GM23338 (cell line): ENCODE data around the gene HDDC3. TPM values are rescaled to one million over a fixed set of nuclear protein-coding genes. Genes with fewer than 3 reads are reported as not detected.

Experiments
- ATAC-seq: fragments of 200-7000 bp; cut with Tn5 transposase; 3 replicates; pipeline ENCODE4 v1.9.1; 2020
- DNase-seq: peaks from one replicate; pipeline ENCODE4 v3.0.0-alpha.2; 2015; ENCODE audit warnings: low spot score
- H2AFZ ChIP-seq: fragments of 200-600 bp; sonication (generic); 2 replicates; pipeline ENCODE4 v1.8.0; 2016; ENCODE audit warnings: antibody characterized with exemption, mild to moderate bottlenecking, moderate library complexity
- H3F3A ChIP-seq: fragments of 200-600 bp; sonication (generic); replicated peaks from 2 replicates; pipeline ENCODE4 v1.8.0; 2017; ENCODE audit warnings: antibody characterized with exemption, mixed run types, low read depth
- H3K27ac ChIP-seq: fragments of 200-600 bp; sonication (generic); 2 replicates; pipeline ENCODE4 v1.6.1; 2016; ENCODE audit warnings: low read depth
- H3K27me3 ChIP-seq: fragments of 200-600 bp; sonication (generic); 2 replicates; pipeline ENCODE4 v1.8.0; 2016; ENCODE audit warnings: mild to moderate bottlenecking, mixed run types, moderate library complexity; ENCODE audit not compliant: insufficient read depth
- H3K36me3 ChIP-seq: fragments of 200-600 bp; sonication (generic); 2 replicates; pipeline ENCODE4 v1.8.0; 2016; ENCODE audit warnings: mild to moderate bottlenecking; ENCODE audit not compliant: insufficient read depth
- H3K4me1 ChIP-seq: fragments of 200-600 bp; sonication (generic); 2 replicates; pipeline ENCODE4 v1.8.0; 2016; ENCODE audit warnings: mild to moderate bottlenecking, moderate library complexity; ENCODE audit not compliant: insufficient read depth
- H3K4me2 ChIP-seq: fragments of 200-600 bp; sonication (generic); 2 replicates; pipeline ENCODE4 v1.7.1; 2017; ENCODE audit warnings: mixed run types
- H3K4me3 ChIP-seq: fragments of 200-600 bp; sonication (generic); 2 replicates; pipeline ENCODE4 v1.6.1; 2016; ENCODE audit warnings: mixed run types
- H3K79me2 ChIP-seq: fragments of 200-600 bp; sonication (generic); replicated peaks from 2 replicates; pipeline ENCODE4 v1.8.0; 2017; ENCODE audit warnings: mild to moderate bottlenecking; ENCODE audit not compliant: insufficient read depth
- H3K9me2 ChIP-seq: fragments of 200-600 bp; sonication (generic); 2 replicates; pipeline ENCODE4 v1.8.0; 2017; ENCODE audit not compliant: insufficient read depth
- H4K20me1 ChIP-seq: fragments of 200-600 bp; sonication (generic); replicated peaks from 2 replicates; pipeline ENCODE4 v1.8.0; 2017; ENCODE audit warnings: mild to moderate bottlenecking; ENCODE audit not compliant: insufficient read depth
- H3K27ac Mint-ChIP-seq: 2 replicates; pipeline ENCODE4 v1.8.0; 2020; ENCODE audit warnings: inconsistent platforms, mild to moderate bottlenecking, moderate library complexity, mixed read lengths
- H3K27me3 Mint-ChIP-seq: 3 replicates; pipeline ENCODE4 v1.8.0; 2022; ENCODE audit warnings: low read depth, mild to moderate bottlenecking, moderate library complexity, mixed read lengths, inconsistent platforms; ENCODE audit not compliant: insufficient read depth, poor library complexity
- H3K36me3 Mint-ChIP-seq: 3 replicates; pipeline ENCODE4 v1.8.0; 2021; ENCODE audit warnings: low read depth, mild to moderate bottlenecking, inconsistent platforms, moderate library complexity, mixed read lengths
- H3K4me1 Mint-ChIP-seq: 3 replicates; pipeline ENCODE4 v1.8.0; 2020; ENCODE audit warnings: mild to moderate bottlenecking, inconsistent platforms, mixed read lengths
- H3K4me3 Mint-ChIP-seq: 3 replicates; pipeline ENCODE4 v1.8.0; 2021; ENCODE audit warnings: moderate library complexity, mild to moderate bottlenecking, inconsistent platforms, mixed read lengths
- H3K9me3 Mint-ChIP-seq: 3 replicates; pipeline ENCODE4 v1.8.0; 2020; ENCODE audit warnings: moderate library complexity, mild to moderate bottlenecking, inconsistent platforms, mixed read lengths
- CREB1 ChIP-seq: fragments of 250-450 bp; sonication (Bioruptor Pico); IDR thresholded peaks from 2 replicates; pipeline ENCODE4 v1.5.0; 2020; ENCODE audit warnings: low read depth, mild to moderate bottlenecking, moderate library complexity
- EZH2 ChIP-seq: fragments of 200-600 bp; sonication (generic); IDR thresholded peaks from one replicate; pipeline ENCODE4 v1.8.0; 2017; ENCODE audit warnings: antibody characterized with exemption, mild to moderate bottlenecking, low read depth; ENCODE audit not compliant: unreplicated experiment
- EZH2phosphoT487 ChIP-seq: fragments of 200-600 bp; sonication (generic); IDR thresholded peaks from one replicate; pipeline ENCODE4 v1.8.1; 2018; ENCODE audit warnings: antibody characterized with exemption; ENCODE audit not compliant: unreplicated experiment
- NANOG ChIP-seq: IDR thresholded peaks from 2 replicates; pipeline ENCODE4 v1.6.1; 2016; ENCODE audit warnings: antibody characterized with exemption, borderline replicate concordance
- POLR2AphosphoS5 ChIP-seq: IDR thresholded peaks from 2 replicates; pipeline ENCODE4 v1.6.1; 2016; ENCODE audit warnings: antibody characterized with exemption, low read depth
- STAT1 ChIP-seq: IDR thresholded peaks from one replicate; pipeline ENCODE4 v1.6.1; 2016; ENCODE audit warnings: antibody characterized with exemption; ENCODE audit not compliant: unreplicated experiment
- ZNF114 ChIP-seq: fragments of 250-450 bp; sonication (Bioruptor Pico); IDR thresholded peaks from 2 replicates; pipeline ENCODE4 v1.5.0; 2020; ENCODE audit warnings: mild to moderate bottlenecking, moderate library complexity
- ZNF331 ChIP-seq: fragments of 250-450 bp; sonication (Bioruptor Pico); IDR thresholded peaks from 2 replicates; pipeline ENCODE4 v1.5.0; 2020; ENCODE audit warnings: low read depth, mild to moderate bottlenecking, moderate library complexity
- polyA plus RNA-seq: library from polyadenylated mRNA; unstranded; fragments of >200 nt; fragmentation: Nextera tagmentation; extraction: Ambion mirVana; gene quantifications from 2 replicates; pipeline ENCODE4 v1.2.1, GENCODE V29; 2016
- total RNA-seq: library from RNA; depleted of rRNA; stranded (reverse); fragments of >200 nt; shearing (Covaris generic); gene quantifications from 2 replicates; pipeline ENCODE4 v1.2.3, GENCODE V29; 2014
- TF ChIP-seq, protein P1 (sequence below): IDR thresholded peaks from 2 replicates; pipeline ENCODE4 v1.6.1; 2016; ENCODE audit warnings: antibody characterized with exemption
- TF ChIP-seq, protein P2 (sequence below): IDR thresholded peaks from one replicate; pipeline ENCODE4 v1.6.1; 2018; ENCODE audit warnings: antibody characterized with exemption; ENCODE audit not compliant: unreplicated experiment

The HDDC3 gene
- total and polyA plus RNA-seq, 2 experiments from 2014 or later: 17.4 to 19.0 TPM

DNA sequence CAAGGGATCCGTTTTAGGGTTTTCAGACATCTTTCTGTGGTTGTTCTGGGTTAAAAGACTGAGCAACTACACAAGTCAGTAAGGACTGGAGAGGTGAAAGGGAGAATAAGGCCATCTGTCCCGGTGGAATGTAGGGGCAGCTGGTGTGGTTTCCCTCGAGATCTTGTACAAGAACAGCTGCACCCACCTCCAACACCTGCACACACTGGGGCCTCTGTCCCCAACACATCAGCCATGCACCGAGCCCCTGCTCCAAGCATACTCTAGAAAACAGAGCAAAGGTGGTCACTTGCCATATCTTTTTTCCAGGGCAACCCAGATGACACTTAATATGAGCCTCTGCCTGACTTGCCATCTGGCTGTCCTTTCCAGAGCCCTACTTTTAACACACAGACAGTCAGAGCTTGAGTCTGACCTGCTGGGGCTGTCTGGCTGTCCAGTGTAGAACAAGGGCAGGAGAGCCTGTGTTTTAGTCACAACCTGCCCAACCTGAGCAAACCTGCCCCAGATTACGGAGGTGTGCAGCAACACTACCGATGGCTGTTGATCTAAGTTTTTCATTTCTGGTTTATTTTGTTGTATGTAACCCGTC is 17.0 kb downstream of the HDDC3 start:
- peaks cover 12% of the 10 kb centered on the region for H3K36me3 Mint-ChIP-seq
- Histone ChIP-seq H3K9me2 (no peaks in the 10 kb centered on the region), H3K4me3 (no peak overlapping the region), H3K27ac (peak overlapping the region; percentile 66; the same call in 1 of the 2 replicates), H3K27me3 (no peaks in the 10 kb centered on the region), H3K79me2 (no peaks in the 10 kb centered on the region), H3K4me1 (no peaks in the 10 kb centered on the region), H3K4me2 (no peak overlapping the region), H2AFZ (no peak overlapping the region), H4K20me1 (no peaks in the 10 kb centered on the region), H3F3A (no peaks in the 10 kb centered on the region), H3K36me3 (no peaks in the 10 kb centered on the region)
- H3K9me3 Mint-ChIP-seq: no peaks in the 10 kb centered on the region
- no peak for ATAC-seq
- DNase-seq: no peak
- peaks cover 8% of the 10 kb centered on the region for H3K27me3 Mint-ChIP-seq
- no peak overlapping the region for H3K4me3 Mint-ChIP-seq
- peak overlapping the region; percentile 87 for H3K27ac Mint-ChIP-seq
- TF ChIP-seq, protein P1, sequence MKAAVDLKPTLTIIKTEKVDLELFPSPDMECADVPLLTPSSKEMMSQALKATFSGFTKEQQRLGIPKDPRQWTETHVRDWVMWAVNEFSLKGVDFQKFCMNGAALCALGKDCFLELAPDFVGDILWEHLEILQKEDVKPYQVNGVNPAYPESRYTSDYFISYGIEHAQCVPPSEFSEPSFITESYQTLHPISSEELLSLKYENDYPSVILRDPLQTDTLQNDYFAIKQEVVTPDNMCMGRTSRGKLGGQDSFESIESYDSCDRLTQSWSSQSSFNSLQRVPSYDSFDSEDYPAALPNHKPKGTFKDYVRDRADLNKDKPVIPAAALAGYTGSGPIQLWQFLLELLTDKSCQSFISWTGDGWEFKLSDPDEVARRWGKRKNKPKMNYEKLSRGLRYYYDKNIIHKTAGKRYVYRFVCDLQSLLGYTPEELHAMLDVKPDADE: no peak
- no peak for TF ChIP-seq NANOG
- TF ChIP-seq EZH2: no peak
- TF ChIP-seq ZNF114 (CRISPR knock-in tag): no peak
- TF ChIP-seq, protein P2, sequence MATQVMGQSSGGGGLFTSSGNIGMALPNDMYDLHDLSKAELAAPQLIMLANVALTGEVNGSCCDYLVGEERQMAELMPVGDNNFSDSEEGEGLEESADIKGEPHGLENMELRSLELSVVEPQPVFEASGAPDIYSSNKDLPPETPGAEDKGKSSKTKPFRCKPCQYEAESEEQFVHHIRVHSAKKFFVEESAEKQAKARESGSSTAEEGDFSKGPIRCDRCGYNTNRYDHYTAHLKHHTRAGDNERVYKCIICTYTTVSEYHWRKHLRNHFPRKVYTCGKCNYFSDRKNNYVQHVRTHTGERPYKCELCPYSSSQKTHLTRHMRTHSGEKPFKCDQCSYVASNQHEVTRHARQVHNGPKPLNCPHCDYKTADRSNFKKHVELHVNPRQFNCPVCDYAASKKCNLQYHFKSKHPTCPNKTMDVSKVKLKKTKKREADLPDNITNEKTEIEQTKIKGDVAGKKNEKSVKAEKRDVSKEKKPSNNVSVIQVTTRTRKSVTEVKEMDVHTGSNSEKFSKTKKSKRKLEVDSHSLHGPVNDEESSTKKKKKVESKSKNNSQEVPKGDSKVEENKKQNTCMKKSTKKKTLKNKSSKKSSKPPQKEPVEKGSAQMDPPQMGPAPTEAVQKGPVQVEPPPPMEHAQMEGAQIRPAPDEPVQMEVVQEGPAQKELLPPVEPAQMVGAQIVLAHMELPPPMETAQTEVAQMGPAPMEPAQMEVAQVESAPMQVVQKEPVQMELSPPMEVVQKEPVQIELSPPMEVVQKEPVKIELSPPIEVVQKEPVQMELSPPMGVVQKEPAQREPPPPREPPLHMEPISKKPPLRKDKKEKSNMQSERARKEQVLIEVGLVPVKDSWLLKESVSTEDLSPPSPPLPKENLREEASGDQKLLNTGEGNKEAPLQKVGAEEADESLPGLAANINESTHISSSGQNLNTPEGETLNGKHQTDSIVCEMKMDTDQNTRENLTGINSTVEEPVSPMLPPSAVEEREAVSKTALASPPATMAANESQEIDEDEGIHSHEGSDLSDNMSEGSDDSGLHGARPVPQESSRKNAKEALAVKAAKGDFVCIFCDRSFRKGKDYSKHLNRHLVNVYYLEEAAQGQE: no peak
- peaks cover 6% of the 10 kb centered on the region for H3K4me1 Mint-ChIP-seq

DNA sequence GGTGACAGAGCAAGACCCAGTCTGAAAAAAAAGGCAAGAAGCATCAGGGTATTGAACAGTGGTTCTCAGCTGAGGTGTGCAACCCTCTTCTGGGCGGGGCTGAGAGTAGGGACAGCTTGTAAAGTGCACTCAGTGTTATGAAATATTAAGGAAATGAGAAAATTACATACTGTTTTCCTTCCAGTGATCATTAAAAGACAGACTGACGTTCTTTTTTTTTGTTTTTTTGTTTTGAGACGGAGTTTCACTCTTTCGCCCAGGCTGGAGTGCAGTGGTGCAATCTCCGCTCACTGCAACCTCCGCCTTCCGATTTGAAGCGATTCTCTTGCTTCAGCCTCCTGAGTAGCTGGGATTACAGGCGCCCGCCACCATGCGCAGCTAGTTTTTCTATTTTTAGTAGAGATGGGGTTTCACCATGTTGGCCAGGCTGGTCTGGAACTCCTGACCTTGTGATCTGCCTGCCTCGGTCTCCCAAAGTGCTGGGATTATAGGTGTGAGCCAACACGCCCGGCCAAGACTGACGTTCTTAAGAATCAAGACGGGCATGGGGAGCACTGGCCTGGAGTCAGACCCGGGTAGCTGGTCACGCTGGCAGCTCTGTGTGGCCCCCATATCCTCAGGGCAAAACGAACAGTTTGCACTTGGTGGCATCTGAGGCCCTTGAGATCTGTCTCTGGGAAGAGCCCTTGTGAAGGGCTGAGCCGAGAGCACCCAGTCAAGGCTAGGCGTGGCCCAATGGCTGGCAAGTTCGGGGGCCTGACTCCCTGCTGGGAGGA is 17.9 kb downstream of the HDDC3 start:
- Mint-ChIP-seq H3K4me1 (peaks cover 6% of the 10 kb centered on the region), H3K9me3 (no peaks in the 10 kb centered on the region), H3K36me3 (peaks cover 9% of the 10 kb centered on the region), H3K4me3 (no peak overlapping the region), H3K27ac (no peak overlapping the region), H3K27me3 (peaks cover 8% of the 10 kb centered on the region)
- no peak overlapping the region for H3K4me3 ChIP-seq
- no peaks in the 10 kb centered on the region for H3K4me1 ChIP-seq
- H3F3A ChIP-seq: no peaks in the 10 kb centered on the region
- no peak overlapping the region for H3K27ac ChIP-seq
- no peaks in the 10 kb centered on the region for H3K9me2 ChIP-seq
- H3K36me3 ChIP-seq: no peaks in the 10 kb centered on the region
- no peak for ATAC-seq
- no peaks in the 10 kb centered on the region for H3K27me3 ChIP-seq
- H2AFZ ChIP-seq: no peak overlapping the region
- H3K4me2 ChIP-seq: no peak overlapping the region
- no peaks in the 10 kb centered on the region for H3K79me2 ChIP-seq
- DNase-seq: no peak
- H4K20me1 ChIP-seq: no peaks in the 10 kb centered on the region
- TF ChIP-seq ZNF114 (CRISPR knock-in tag) (no peak), CREB1 (no peak), ZNF331 (CRISPR knock-in tag) (no peak), EZH2 (no peak), STAT1 (no peak), POLR2AphosphoS5 (no peak), NANOG (no peak), EZH2phosphoT487 (no peak)
- TF ChIP-seq, protein P2: no peak
